Measurements from ENCODE around the gene DNAH11.

The DNAH11 gene

GRCh38 chr7:21912305-21912704, 369.5 kb downstream of the DNAH11 start:
- no peak for DNase-seq
- Histone ChIP-seq H2BK12ac (ENCODE audit: low read length) (no peak overlapping the region), H3K79me1 (ENCODE audit: low read length) (no peaks in the 10 kb centered on the region), H2BK120ac (ENCODE audit: insufficient read depth, low read length, poor library complexity) (no peak overlapping the region), H2BK5ac (ENCODE audit: low read depth, low read length, poor library complexity) (no peak overlapping the region), H4K12ac (ENCODE audit: low read depth, low read length) (no peak overlapping the region), H2AK5ac (ENCODE audit: low read length) (no peak overlapping the region), H3K14ac (ENCODE audit: low read length) (no peak overlapping the region), H3K9me3 (ENCODE audit: insufficient read depth, low read depth, low read length) (peaks cover 2% of the 10 kb centered on the region), H3K9ac (ENCODE audit: low read length) (no peak overlapping the region), H3K27me3 (ENCODE audit: insufficient read depth, low read length) (no peaks in the 10 kb centered on the region), H3K4me3 (ENCODE audit: low read depth, low read length) (no peak overlapping the region), H2AFZ (ENCODE audit: insufficient read depth, low read length, poor library complexity) (no peak overlapping the region), H3K36me3 (ENCODE audit: control insufficient read depth in 1 of 2, insufficient read depth in 2 of 2, low read length in 2 of 2) (no peaks in the 10 kb centered on the region), H3K4ac (ENCODE audit: low read depth, low read length) (no peak overlapping the region), H3K23ac (ENCODE audit: low read length) (no peak overlapping the region), H4K91ac (ENCODE audit: low read depth, low read length) (no peak overlapping the region), H3K4me2 (ENCODE audit: low read length) (no peak overlapping the region), H3K27ac (ENCODE audit: low read depth, low read length) (no peak overlapping the region), H3K18ac (ENCODE audit: low read length) (no peak overlapping the region), H3K4me1 (ENCODE audit: control insufficient read depth in 1 of 2, insufficient read depth in 2 of 2, low read length in 2 of 2) (peaks cover 0 to 3% of the 10 kb centered on the region in 2 experiments), H3K79me2 (ENCODE audit: control insufficient read depth, insufficient read depth, low read length, poor library complexity) (no peaks in the 10 kb centered on the region), H4K8ac (ENCODE audit: low read depth, low read length) (no peak overlapping the region)
- WGBS (ENCODE audit: extremely low coverage, insufficient coverage, insufficient read length): 100% methylated on average over 2 of the region's 7 CpGs

- Histone ChIP-seq H2AFZ (ENCODE audit: insufficient read depth, low read length, poor library complexity) (no peak overlapping the region), H4K91ac (ENCODE audit: low read depth, low read length) (no peak overlapping the region), H3K36me3 (ENCODE audit: control insufficient read depth in 1 of 2, insufficient read depth in 2 of 2, low read length in 2 of 2) (no peaks in the 10 kb centered on the region), H2BK5ac (ENCODE audit: low read depth, low read length, poor library complexity) (no peak overlapping the region), H3K79me2 (ENCODE audit: control insufficient read depth, insufficient read depth, low read length, poor library complexity) (no peaks in the 10 kb centered on the region), H4K12ac (ENCODE audit: low read depth, low read length) (no peak overlapping the region), H2AK5ac (ENCODE audit: low read length) (no peak overlapping the region), H3K9ac (ENCODE audit: low read length) (no peak overlapping the region), H3K4me3 (ENCODE audit: low read depth, low read length) (no peak overlapping the region), H3K79me1 (ENCODE audit: low read length) (no peaks in the 10 kb centered on the region), H2BK120ac (ENCODE audit: insufficient read depth, low read length, poor library complexity) (no peak overlapping the region), H4K8ac (ENCODE audit: low read depth, low read length) (no peak overlapping the region), H3K4me2 (ENCODE audit: low read length) (no peak overlapping the region), H3K23ac (ENCODE audit: low read length) (no peak overlapping the region), H3K9me3 (ENCODE audit: insufficient read depth, low read depth, low read length) (peaks cover 2% of the 10 kb centered on the region), H3K27me3 (ENCODE audit: insufficient read depth, low read length) (no peaks in the 10 kb centered on the region), H3K4ac (ENCODE audit: low read depth, low read length) (no peak overlapping the region), H3K14ac (ENCODE audit: low read length) (no peak overlapping the region), H2BK12ac (ENCODE audit: low read length) (no peak overlapping the region), H3K27ac (ENCODE audit: low read depth, low read length) (no peak overlapping the region), H3K4me1 (ENCODE audit: control insufficient read depth in 1 of 2, insufficient read depth in 2 of 2, low read length in 2 of 2) (peaks cover 0 to 3% of the 10 kb centered on the region in 2 experiments), H3K18ac (ENCODE audit: low read length) (no peak overlapping the region)
- WGBS (ENCODE audit: extremely low coverage, insufficient coverage, insufficient read length): no CpG with 5 or more reads among the region's 8 CpGs
- DNase-seq: peak; percentile 32 to 70
These were observed 370.3 kb downstream of the DNAH11 start for GRCh38 chr7:21912931-21913780.

GRCh38 chr7:21914671-21915070, 371.8 kb downstream of the DNAH11 start:
- Histone ChIP-seq H4K12ac (ENCODE audit: low read depth, low read length) (no peak overlapping the region), H4K91ac (ENCODE audit: low read depth, low read length) (no peak overlapping the region)

GRCh38 chr7:21915140-21915539, 372.3 kb downstream of the DNAH11 start:
- Histone ChIP-seq H4K8ac (ENCODE audit: low read depth, low read length) (no peak overlapping the region), H4K91ac (ENCODE audit: low read depth, low read length) (no peak overlapping the region), H4K12ac (ENCODE audit: low read depth, low read length) (no peak overlapping the region), H2AFZ (ENCODE audit: insufficient read depth, low read length, poor library complexity) (no peak overlapping the region), H2BK5ac (ENCODE audit: low read depth, low read length, poor library complexity) (no peak overlapping the region), H2BK12ac (ENCODE audit: low read length) (no peak overlapping the region), H3K79me1 (ENCODE audit: low read length) (no peaks in the 10 kb centered on the region), H3K14ac (ENCODE audit: low read length) (no peak overlapping the region), H3K9ac (ENCODE audit: low read length) (no peak overlapping the region), H3K4ac (ENCODE audit: low read depth, low read length) (no peak overlapping the region), H3K79me2 (ENCODE audit: control insufficient read depth, insufficient read depth, low read length, poor library complexity) (no peaks in the 10 kb centered on the region), H3K4me1 (ENCODE audit: control insufficient read depth in 1 of 2, insufficient read depth in 2 of 2, low read length in 2 of 2) (no peaks in the 10 kb centered on the region), H3K9me3 (ENCODE audit: insufficient read depth, low read depth, low read length) (peaks cover 2% of the 10 kb centered on the region), H3K36me3 (ENCODE audit: control insufficient read depth in 1 of 2, insufficient read depth in 2 of 2, low read length in 2 of 2) (no peaks in the 10 kb centered on the region), H3K27me3 (ENCODE audit: insufficient read depth, low read length) (no peaks in the 10 kb centered on the region), H2BK120ac (ENCODE audit: insufficient read depth, low read length, poor library complexity) (no peak overlapping the region), H3K23ac (ENCODE audit: low read length) (no peak overlapping the region), H2AK5ac (ENCODE audit: low read length) (no peak overlapping the region), H3K4me2 (ENCODE audit: low read length) (no peak overlapping the region), H3K18ac (ENCODE audit: low read length) (no peak overlapping the region), H3K4me3 (ENCODE audit: low read depth, low read length) (peak overlapping the region; percentile 18), H3K27ac (ENCODE audit: low read depth, low read length) (no peak overlapping the region)
- no CpG with 5 or more reads among the region's 3 CpGs for WGBS (ENCODE audit: extremely low coverage, insufficient coverage, insufficient read length)
- DNase-seq: peak in 1 of 2 donors; percentile 20

More at GRCh38 chr7:21914671-21915070, 371.8 kb downstream of the DNAH11 start:
- no CpG with 5 or more reads among the region's 5 CpGs for WGBS (ENCODE audit: extremely low coverage, insufficient coverage, insufficient read length)
- H2BK12ac ChIP-seq (ENCODE audit: low read length): no peak overlapping the region
- no peak overlapping the region for H3K23ac ChIP-seq (ENCODE audit: low read length)
- no peak overlapping the region for H3K4ac ChIP-seq (ENCODE audit: low read depth, low read length)
- H3K9me3 ChIP-seq (ENCODE audit: insufficient read depth, low read depth, low read length): peaks cover 2% of the 10 kb centered on the region
- H3K36me3 ChIP-seq (ENCODE audit: control insufficient read depth in 1 of 2, insufficient read depth in 2 of 2, low read length in 2 of 2): no peaks in the 10 kb centered on the region
- no peak overlapping the region for H2BK5ac ChIP-seq (ENCODE audit: low read depth, low read length, poor library complexity)
- no peaks in the 10 kb centered on the region for H3K4me1 ChIP-seq (ENCODE audit: control insufficient read depth in 1 of 2, insufficient read depth in 2 of 2, low read length in 2 of 2)
- H3K27me3 ChIP-seq (ENCODE audit: insufficient read depth, low read length): no peaks in the 10 kb centered on the region
- DNase-seq: no peak
- no peaks in the 10 kb centered on the region for H3K79me2 ChIP-seq (ENCODE audit: control insufficient read depth, insufficient read depth, low read length, poor library complexity)
- peak overlapping the region; percentile 18 for H3K4me3 ChIP-seq (ENCODE audit: low read depth, low read length)
- H2AK5ac ChIP-seq (ENCODE audit: low read length): no peak overlapping the region
- no peak overlapping the region for H3K9ac ChIP-seq (ENCODE audit: low read length)
- H3K4me2 ChIP-seq (ENCODE audit: low read length): no peak overlapping the region
- H3K79me1 ChIP-seq (ENCODE audit: low read length): no peaks in the 10 kb centered on the region
- H2AFZ ChIP-seq (ENCODE audit: insufficient read depth, low read length, poor library complexity): no peak overlapping the region
- no peak overlapping the region for H3K27ac ChIP-seq (ENCODE audit: low read depth, low read length)
- no peak overlapping the region for H3K14ac ChIP-seq (ENCODE audit: low read length)
- H2BK120ac ChIP-seq (ENCODE audit: insufficient read depth, low read length, poor library complexity): no peak overlapping the region
- no peak overlapping the region for H4K8ac ChIP-seq (ENCODE audit: low read depth, low read length)
- no peak overlapping the region for H3K18ac ChIP-seq (ENCODE audit: low read length)

Data from trophoblast cell (in vitro differentiated cells and primary cell).